ENCODE measurements around the gene NTN5.
A peak's percentile ranks its signal among the peaks of the same experiment; 100 is the strongest.

DNA sequence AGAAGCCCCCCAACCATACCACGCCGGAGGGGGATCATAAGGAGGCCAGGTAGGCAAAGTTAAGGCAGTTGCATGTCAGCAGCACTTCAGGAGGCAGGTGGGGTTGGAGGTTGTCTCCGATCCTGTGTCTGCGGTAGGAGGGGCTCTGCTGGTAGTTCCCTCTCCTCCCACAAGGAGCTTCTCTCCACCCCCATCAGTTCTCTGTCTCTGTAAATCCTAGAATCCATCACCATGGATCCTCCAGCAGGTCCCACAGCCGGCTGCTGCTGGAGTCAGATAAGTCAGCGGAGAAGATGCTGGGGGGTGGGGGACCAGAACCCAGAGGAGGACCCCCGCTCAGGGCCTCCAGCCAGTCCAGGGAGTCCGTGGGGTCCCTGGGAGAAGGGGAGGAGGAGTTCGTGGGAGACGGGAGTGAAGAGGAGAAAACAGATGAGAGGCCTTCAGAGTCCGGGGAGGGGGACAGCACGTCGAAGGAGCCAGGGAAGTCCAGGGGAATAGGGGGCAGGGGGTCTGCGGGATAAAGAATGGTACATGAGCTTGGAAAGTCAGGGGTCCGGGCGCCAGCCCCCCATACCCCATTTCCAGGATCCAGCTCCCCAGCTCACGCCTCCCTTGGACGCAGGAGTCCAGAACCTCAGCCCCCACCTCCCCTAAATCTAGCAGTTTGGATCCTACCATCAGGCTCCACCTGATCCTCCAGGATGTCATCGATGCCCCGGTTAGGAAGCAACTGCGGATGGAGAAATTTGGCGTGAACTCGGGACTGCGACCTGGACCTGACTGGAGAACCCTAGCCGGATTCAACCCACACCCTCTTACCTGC, 40.4 kb upstream of the NTN5 start:
- TF ChIP-seq, protein P1, sequence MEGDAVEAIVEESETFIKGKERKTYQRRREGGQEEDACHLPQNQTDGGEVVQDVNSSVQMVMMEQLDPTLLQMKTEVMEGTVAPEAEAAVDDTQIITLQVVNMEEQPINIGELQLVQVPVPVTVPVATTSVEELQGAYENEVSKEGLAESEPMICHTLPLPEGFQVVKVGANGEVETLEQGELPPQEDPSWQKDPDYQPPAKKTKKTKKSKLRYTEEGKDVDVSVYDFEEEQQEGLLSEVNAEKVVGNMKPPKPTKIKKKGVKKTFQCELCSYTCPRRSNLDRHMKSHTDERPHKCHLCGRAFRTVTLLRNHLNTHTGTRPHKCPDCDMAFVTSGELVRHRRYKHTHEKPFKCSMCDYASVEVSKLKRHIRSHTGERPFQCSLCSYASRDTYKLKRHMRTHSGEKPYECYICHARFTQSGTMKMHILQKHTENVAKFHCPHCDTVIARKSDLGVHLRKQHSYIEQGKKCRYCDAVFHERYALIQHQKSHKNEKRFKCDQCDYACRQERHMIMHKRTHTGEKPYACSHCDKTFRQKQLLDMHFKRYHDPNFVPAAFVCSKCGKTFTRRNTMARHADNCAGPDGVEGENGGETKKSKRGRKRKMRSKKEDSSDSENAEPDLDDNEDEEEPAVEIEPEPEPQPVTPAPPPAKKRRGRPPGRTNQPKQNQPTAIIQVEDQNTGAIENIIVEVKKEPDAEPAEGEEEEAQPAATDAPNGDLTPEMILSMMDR (IDR thresholded peaks at IDR 0.05) = peak in 1 of 12 donors; percentile 7
- no peak for TF ChIP-seq POLR2A (IDR thresholded peaks at IDR 0.05)

Measured in heart left ventricle (tissue), 13 donors.